ENCODE data around the gene ZSWIM1.

The ZSWIM1 gene

DNA sequence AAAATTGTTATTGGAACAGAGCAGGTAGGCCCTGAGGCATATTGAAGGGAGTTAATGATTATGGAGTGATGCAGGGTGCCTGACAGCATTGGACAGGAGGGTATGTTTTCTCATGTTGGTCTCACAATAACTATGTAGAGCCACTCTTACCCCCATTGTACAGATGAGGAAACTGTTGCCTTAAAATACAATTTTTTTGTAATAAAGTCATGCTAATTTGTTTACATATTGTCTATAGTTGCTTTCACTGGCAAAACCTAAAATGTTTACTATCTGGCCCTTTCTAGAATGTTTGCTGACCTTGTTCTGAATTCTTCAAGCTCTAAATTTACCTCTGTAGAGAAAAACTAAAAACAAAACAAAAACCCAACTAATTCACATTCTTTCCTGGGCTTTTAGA lies 29.5 kb upstream of the ZSWIM1 start:
- ChIA-PET CTCF (interaction anchor here (0.6 to 0.9 kb wide), 4 partner anchors 24 to 1359 kb away, joined by 3 to 5 read pairs (median 4); no protein-coding TSS in a partner anchor), POLR2A (ENCODE audit: low non-redundant PET) (no interaction called here)
- DNase-seq (ENCODE audit: low spot score), result no peak
- H3K27ac ChIP-seq, result no peak overlapping the region
- TF ChIP-seq, protein P1, sequence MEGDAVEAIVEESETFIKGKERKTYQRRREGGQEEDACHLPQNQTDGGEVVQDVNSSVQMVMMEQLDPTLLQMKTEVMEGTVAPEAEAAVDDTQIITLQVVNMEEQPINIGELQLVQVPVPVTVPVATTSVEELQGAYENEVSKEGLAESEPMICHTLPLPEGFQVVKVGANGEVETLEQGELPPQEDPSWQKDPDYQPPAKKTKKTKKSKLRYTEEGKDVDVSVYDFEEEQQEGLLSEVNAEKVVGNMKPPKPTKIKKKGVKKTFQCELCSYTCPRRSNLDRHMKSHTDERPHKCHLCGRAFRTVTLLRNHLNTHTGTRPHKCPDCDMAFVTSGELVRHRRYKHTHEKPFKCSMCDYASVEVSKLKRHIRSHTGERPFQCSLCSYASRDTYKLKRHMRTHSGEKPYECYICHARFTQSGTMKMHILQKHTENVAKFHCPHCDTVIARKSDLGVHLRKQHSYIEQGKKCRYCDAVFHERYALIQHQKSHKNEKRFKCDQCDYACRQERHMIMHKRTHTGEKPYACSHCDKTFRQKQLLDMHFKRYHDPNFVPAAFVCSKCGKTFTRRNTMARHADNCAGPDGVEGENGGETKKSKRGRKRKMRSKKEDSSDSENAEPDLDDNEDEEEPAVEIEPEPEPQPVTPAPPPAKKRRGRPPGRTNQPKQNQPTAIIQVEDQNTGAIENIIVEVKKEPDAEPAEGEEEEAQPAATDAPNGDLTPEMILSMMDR (conservative IDR thresholded peaks at IDR 0.05; ENCODE audit: low read depth), result no peak

GRCh38 chr20:45852326-45852725 lies 28.7 kb upstream of the ZSWIM1 start:
- DNase-seq (ENCODE audit: low spot score), result no peak
- ChIA-PET CTCF (interaction anchor here (0.6 to 0.7 kb wide), 3 partner anchors 20 to 38 kb away, joined by 3 to 4 read pairs (median 3); no protein-coding TSS in a partner anchor), POLR2A (ENCODE audit: low non-redundant PET) (interaction anchor here (0.7 to 1.0 kb wide), 2 partner anchors 61 to 147 kb away, joined by 3 read pairs; partner anchors contain the start of genes DNTTIP1 and WFDC3)
- H3K27ac ChIP-seq, result no peak overlapping the region
- TF ChIP-seq, protein P1 (conservative IDR thresholded peaks at IDR 0.05; ENCODE audit: low read depth), result no peak

DNA sequence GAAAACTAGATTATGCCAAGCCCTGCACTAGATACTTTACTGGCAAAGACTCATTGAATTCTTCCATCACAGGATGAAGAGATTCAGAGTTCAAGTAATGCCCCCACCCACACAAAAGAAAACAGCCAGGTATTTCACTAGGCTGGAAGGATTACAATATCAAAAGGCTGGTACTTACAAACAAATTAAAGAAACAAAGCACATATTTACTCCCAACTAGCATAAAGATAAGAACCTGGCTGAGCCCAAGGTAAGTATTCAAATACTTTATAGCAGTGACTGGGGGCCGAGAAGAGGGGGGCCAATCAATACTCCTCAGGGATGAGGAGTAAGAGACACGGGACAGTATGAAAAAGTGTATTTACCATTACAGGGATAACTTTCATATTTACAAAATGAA lies 27.5 kb upstream of the ZSWIM1 start:
- DNase-seq (ENCODE audit: low spot score), result no peak
- TF ChIP-seq, protein P1 (conservative IDR thresholded peaks at IDR 0.05; ENCODE audit: low read depth), result no peak
- POLR2A ChIA-PET (ENCODE audit: low non-redundant PET), result no interaction called here
- CTCF ChIA-PET, result no interaction called here
- H3K27ac ChIP-seq, result no peak overlapping the region

DNA sequence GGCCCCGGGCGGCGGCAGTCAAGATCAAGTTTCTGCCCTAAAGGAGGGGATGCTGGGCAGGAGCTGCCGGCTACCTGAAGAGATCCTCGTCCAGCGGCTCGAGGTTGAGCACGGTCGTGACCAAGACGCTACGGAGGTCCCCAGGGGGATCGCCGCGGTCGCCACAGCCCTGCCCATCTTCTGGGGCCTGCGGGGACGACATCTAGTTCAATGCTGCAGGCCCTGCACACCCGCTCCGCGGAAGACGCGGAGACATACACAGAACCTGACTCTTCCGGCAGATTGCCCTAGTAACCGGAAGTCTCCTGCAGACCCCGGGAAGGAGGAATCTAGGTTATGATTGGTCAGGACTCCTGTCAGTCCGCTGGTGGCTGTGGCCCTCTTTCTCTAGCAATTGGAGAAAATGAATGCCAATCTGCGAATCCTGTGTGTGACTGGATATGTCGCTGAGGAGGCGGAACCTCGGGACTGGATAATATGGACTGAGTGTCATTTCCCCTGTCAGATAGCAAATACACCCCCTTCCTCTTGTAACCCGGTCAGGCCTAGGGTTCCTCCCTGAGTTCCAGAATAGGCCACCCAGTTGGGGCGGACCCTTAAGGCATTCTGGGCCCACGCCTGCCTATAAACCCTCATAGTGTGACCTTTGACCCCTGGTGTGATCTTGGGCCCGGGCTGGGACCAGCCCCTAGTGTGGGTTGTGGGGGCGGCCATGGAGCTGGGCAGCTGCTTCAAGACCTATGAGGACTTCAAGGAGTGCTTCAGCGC lies 23.7 kb upstream of the ZSWIM1 start, which contains the start of the genes ACOT8 and ZSWIM3:
TSS of gene ACOT8 (minus strand) at position 279 of the 768 bp plus-strand sequence. CDS start at position 202, 77 bp downstream.
TSS of gene ZSWIM3 (plus strand) at position 501 of the 768 bp plus-strand sequence. CDS start at position 713, 212 bp downstream.
- TF ChIP-seq, protein P1 (conservative IDR thresholded peaks at IDR 0.05; ENCODE audit: low read depth), result no peak
- CTCF ChIA-PET, result interaction anchor here (0.5 to 1.0 kb wide), 4 partner anchors 15 to 549 kb away, joined by 3 read pairs; partner anchors contain the start of gene ELMO2
- H3K27ac ChIP-seq, result peak within 1 kb of the TSS; percentile 73
- peak; percentile 100 for DNase-seq (ENCODE audit: low spot score)
- POLR2A ChIA-PET (ENCODE audit: low non-redundant PET), result interaction anchor here (0.8 to 1.3 kb wide), 2 partner anchors 23 to 28 kb away, joined by 4 to 5 read pairs; no protein-coding TSS in a partner anchor

DNA sequence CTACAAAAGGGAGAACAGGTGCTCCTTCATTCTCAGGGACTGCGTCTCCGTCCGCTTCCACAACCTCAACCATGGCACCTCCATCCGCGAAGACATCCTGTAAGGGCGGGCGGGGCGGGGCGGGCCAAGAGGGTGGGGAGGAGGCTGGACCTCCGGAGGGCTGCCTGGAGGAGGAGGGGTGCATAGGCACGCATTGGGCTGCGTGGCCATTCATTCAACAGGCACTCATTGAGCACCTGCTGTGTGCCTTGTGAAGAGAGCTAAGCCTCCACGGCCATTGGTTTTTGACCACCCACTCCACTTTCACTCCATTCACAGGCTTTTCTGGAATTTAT lies 23.2 kb upstream of the ZSWIM1 start:
- ChIA-PET CTCF (interaction anchor here (0.9 kb wide), 1 partner anchor 14 kb away, joined by 3 read pairs; no protein-coding TSS in a partner anchor), POLR2A (ENCODE audit: low non-redundant PET) (interaction anchor here (0.6 kb wide), 1 partner anchor 9 kb away, joined by 3 read pairs; no protein-coding TSS in a partner anchor)
- DNase-seq (ENCODE audit: low spot score), result peak; percentile 65
- TF ChIP-seq, protein P1 (conservative IDR thresholded peaks at IDR 0.05; ENCODE audit: low read depth), result no peak
- peak overlapping the region; percentile 73 for H3K27ac ChIP-seq

DNA sequence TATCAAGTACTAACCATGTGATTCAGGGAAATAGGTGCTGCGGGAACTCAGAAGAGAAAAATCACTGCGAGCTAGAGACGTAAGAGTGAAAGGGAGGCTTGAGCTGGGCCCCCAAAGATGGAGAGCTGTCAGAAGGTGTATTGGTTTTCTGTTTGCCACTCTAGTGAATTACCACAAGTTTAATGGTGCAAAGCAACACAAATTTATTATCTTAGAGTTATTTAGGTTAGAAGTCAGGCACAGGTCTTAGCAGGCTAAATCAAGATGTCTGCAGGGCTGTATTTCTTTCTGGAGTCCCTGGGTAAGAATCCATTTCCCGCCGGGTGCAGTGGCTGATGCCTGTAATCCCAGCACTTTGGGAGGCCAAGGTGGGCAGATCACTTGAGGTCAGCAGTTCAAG lies 21.1 kb upstream of the ZSWIM1 start:
- ChIA-PET CTCF (no interaction called here), POLR2A (ENCODE audit: low non-redundant PET) (no interaction called here)
- no peak for DNase-seq (ENCODE audit: low spot score)
- no peak overlapping the region for H3K27ac ChIP-seq
- TF ChIP-seq, protein P1 (conservative IDR thresholded peaks at IDR 0.05; ENCODE audit: low read depth), result no peak
